DND-41 (cell line): ENCODE measurements around the gene MLLT1.

Experiments
- CTCF ChIP-seq: IDR thresholded peaks from 2 replicates; pipeline ENCODE4 v1.5.1; 2012; ENCODE audit warnings: borderline replicate concordance, low read length, moderate library complexity, mild to moderate bottlenecking; ENCODE audit not compliant: poor library complexity, severe bottlenecking; ENCODE audit errors: extremely low read depth
- EZH2 ChIP-seq: IDR thresholded peaks from 3 replicates; pipeline ENCODE4 v1.6.1; 2012; ENCODE audit warnings: borderline replicate concordance, low read depth, mild to moderate bottlenecking, moderate library complexity, low read length, inconsistent platforms; ENCODE audit not compliant: severe bottlenecking

- TF ChIP-seq CTCF (no peak), EZH2 (no peak)
Measured at GRCh38 chr19:6236310-6237291, 43.2 kb downstream of the MLLT1 start.
